HG03139 (cell line): Measurements from ENCODE around the gene C1QTNF12.

Experiments used
- ATAC-seq: cut with Tn5 transposase; IDR thresholded peaks from one replicate; pipeline ENCODE4 v1.9.1; 2021; ENCODE audit not compliant: unreplicated experiment

C1QTNF12 gene

GRCh38 chr1:1246577-1247340 is at the start of gene C1QTNF12:
C1QTNF12 (minus strand) TSS chr1:1246722; CDS start chr1:1246690, 32 bp downstream.
- ATAC-seq = no peak

- ATAC-seq = no peak
Observed at GRCh38 chr1:1295154-1295923, 48.8 kb upstream of the C1QTNF12 start.

DNA sequence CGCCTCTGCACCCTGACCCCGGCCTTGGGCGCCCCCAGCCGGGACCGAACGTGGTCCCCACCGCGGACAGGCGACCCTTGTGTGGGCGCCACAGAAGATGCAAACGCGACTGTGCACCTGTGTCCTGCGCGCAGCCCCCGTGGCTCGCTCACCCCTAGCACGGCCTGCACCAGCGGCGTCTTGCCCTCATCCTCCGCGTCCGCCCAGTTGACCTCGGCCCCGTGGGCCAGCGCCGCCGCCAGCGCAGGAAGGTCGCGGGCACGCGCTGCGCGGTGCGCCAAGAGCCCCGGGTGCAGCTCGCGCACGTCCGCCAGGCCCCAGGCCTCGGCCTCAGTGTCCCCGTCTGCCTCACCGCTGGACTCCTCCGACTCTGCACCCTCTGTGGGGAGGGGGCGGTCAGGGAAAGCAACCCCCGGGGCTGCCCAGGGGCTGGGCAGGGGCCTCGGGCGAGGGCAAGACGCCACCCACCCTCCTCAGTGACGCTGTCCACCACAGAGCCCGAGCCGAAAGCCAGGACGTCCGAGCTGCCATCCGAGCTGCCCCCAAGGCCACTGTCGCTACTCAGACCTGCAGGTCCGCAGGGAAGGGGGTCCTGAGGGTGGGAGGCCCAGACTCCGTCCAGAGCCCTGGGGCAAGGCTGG is 47.8 kb upstream of the C1QTNF12 start:
- no peak for ATAC-seq

DNA sequence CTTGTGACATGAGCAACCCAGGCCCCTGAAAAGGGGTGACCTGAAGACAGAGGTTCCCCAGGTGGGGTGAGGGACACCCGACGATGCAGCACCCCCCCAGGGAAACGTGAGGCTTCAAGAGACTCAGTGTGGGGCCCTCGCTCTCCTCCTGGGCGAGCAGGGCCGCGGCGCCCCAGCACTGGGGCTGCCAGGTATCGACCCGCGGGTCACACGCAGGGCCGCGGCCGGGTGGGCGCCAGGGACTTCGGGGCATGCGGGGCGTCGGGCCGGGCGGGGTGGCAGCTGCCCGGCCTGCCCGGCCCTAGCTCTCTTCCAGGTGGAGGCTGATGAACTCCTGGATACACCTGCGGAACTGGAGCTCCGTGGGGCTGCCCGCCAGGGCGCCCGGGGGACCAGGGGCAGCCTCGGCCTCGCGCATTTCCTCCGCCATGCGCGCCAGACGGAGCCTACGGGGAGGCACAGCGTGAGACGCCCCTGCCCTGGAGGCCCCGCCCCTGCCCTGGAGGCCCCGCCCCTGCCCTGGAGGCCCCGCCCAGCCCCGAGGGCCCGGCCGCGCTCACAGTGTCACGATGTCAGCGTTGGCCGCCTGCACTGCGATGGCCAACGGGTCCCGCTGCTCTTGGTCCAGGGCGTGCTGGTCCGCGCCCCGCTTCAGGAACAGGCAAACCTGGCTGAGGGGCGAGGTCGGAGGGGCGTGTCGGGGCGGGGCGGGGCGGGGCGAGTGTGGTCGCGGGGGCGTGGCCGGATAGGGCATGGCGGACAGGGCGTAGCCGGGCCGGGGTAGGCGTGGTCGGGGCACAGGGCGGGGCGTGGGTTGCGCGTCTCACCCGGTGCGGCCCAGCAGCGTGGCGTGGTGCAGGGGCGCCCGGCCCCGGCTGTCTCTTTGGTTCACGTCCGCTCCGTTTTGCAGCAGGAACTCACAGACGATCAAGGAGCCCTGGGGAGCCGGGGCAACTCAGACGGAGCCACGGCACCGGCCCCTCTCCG is 47.0 kb upstream of the C1QTNF12 start:
- ATAC-seq = no peak

DNA sequence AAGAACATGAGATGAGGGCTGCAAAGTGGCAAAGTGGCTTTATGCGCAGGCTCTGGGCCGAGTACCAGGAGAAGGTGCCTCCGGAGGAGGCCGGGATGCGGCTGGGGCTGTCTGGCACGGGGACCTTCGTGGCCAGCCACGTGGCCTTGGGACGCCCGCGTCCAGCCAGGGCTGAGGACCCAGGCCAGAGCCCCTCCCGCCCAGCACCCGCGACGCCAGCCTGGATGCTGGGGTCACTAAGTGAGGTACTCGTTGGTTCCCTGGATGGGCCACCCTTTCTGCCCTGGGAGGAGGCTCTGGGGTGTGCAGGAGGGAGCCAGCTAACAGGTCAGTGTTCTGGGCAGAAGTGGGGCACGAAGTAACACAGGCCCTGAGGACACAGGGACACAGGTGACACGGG is 46.3 kb upstream of the C1QTNF12 start:
- no peak for ATAC-seq

GRCh38 chr1:1292442-1292779 is 45.9 kb upstream of the C1QTNF12 start:
- no peak for ATAC-seq

GRCh38 chr1:1291548-1292441 is 45.3 kb upstream of the C1QTNF12 start:
- ATAC-seq = no peak

- no peak for ATAC-seq
Observed at GRCh38 chr1:1291023-1291528, 44.6 kb upstream of the C1QTNF12 start.

DNA sequence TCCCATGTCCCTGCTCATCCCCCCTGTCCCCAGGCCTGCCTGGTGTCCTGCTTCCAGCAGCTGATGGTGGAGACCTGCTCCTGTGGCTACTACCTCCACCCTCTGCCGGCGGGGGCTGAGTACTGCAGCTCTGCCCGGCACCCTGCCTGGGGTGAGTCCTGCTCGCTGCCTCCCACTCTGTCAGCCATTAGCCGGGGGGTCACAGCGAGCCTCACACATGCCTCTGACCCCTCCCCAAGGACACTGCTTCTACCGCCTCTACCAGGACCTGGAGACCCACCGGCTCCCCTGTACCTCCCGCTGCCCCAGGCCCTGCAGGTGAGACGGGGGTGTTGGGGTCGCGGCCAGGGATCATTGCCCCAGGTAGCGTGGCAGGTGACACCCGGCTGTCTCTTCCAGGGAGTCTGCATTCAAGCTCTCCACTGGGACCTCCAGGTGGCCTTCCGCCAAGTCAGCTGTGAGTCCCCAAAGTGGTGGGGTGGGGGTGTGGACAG is 43.8 kb upstream of the C1QTNF12 start:
- ATAC-seq = no peak

DNA sequence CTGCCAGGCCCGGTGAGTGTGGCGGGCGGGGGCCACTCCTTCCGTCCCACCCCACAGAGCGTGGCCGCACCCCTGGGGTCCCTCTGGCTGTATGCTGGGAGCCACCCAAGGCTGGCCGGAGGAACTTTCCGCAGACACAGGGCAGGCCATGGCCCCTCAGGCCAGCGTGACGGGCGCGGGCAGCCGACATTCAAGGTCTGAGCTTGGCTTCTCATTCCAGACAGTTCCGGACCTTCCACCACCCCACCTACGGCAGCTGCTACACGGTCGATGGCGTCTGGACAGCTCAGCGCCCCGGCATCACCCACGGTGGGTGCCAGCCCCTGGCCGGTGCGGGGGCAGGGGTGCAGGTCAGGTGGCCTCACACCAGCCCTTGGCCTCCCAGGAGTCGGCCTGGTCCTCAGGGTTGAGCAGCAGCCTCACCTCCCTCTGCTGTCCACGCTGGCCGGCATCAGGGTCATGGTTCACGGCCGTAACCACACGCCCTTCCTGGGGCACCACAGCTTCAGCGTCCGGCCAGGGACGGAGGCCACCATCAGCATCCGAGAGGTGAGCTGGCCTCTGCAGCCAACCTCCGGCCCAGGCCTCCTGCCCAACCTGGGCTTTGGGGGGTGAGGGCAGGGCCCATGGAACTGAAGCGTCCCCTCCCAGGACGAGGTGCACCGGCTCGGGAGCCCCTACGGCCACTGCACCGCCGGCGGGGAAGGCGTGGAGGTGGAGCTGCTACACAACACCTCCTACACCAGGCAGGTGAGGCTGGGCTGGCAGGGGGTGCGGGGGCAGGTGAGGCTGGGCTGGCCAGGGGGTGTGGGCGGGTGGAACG is 41.0 kb upstream of the C1QTNF12 start:
- no peak for ATAC-seq

- ATAC-seq = no peak
Observed at GRCh38 chr1:1286313-1287261, 40.1 kb upstream of the C1QTNF12 start.

DNA sequence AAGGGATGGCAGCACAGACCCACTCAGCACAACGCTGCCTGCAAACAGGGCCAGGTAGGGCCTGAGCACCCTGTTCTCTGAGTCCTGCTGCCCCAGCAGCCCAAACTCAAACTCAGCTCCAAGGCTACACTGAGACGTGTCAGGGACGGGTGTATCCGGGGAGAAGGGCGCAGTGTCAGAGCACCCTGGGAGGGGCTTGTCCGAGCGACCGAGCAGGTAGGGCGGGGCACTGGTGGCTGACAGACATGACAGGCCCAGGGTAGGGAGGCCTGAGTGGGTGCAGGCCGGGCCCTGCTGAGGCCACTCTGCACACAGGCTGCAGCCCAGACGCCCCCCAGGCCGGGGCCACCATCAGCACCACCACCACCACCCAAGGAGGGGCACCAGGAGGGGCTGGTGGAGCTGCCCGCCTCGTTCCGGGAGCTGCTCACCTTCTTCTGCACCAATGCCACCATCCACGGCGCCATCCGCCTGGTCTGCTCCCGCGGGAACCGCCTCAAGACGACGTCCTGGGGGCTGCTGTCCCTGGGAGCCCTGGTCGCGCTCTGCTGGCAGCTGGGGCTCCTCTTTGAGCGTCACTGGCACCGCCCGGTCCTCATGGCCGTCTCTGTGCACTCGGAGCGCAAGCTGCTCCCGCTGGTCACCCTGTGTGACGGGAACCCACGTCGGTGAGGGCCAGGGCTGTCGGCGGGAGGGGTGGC is 39.2 kb upstream of the C1QTNF12 start:
- no peak for ATAC-seq

- ATAC-seq = no peak
Observed at GRCh38 chr1:1285102-1285571, 38.6 kb upstream of the C1QTNF12 start.

- ATAC-seq = no peak
Observed at GRCh38 chr1:1284221-1285101, 37.9 kb upstream of the C1QTNF12 start.

GRCh38 chr1:1283821-1284220 is 37.3 kb upstream of the C1QTNF12 start:
- no peak for ATAC-seq

GRCh38 chr1:1282998-1283397 is 36.5 kb upstream of the C1QTNF12 start:
- ATAC-seq = no peak
